Measurements from ENCODE around the gene JUNB. TPM values are rescaled to one million over a fixed set of nuclear protein-coding genes. Genes with fewer than 3 reads are reported as not detected.

JUNB gene
- total and polyA plus RNA-seq, 2 of the 13 experiments (the other 11 are each of a cell fraction or from before 2014, with no cell fraction given), result 7.7 to 8.2 TPM

GRCh38 chr19:12841094-12841493 lies 49.8 kb downstream of the JUNB start:
- H3K79me2 ChIP-seq (ENCODE audit: insufficient read depth, low read length), result no peaks in the 10 kb centered on the region
- in situ Hi-C loops (cut with HindIII; ENCODE audit: extremely low pct_ligation_motif_present, low pct_unique_long_range_greater_than_20kb), result no loop called here
- peaks cover 22% of the 10 kb centered on the region for H3K4me1 ChIP-seq (ENCODE audit: insufficient read depth, low read length)
- 70% methylated on average over 29 of the region's 29 CpGs for WGBS (ENCODE audit: low lambda C conversion rate)
- H3K4me2 ChIP-seq (ENCODE audit: low read depth, low read length), result 0 out of 2 replicates have a peak overlapping the region, but pooled peaks have one; percentile 10
- peak; percentile 24; the same call in 1 of the 2 replicates for TF ChIP-seq RFX1 (IDR thresholded peaks at IDR 0.05)
- no peak for TF ChIP-seq ZHX2 (IDR thresholded peaks at IDR 0.05; ENCODE audit: low read depth)
- no peak for TF ChIP-seq ZHX2 (CRISPR knock-in tag; IDR thresholded peaks at IDR 0.05; ENCODE audit: borderline replicate concordance)
- ChIA-PET POLR2A (no interaction called here), CTCF (ENCODE audit: low intra/inter-chr PET ratio, low total read pairs) (no interaction called here)
- no peaks in the 10 kb centered on the region; a peak in 1 of 5 replicates for H3K27me3 ChIP-seq (ENCODE audit: control insufficient read depth in 1 of 2, insufficient read depth in 2 of 2, low read length in 2 of 2)
- intact Hi-C loops (cut with micrococcal nuclease; ENCODE audit: unreplicated experiment), result no loop called here
- no peak overlapping the region for H2AFZ ChIP-seq (ENCODE audit: low read length)
- H4K20me1 ChIP-seq (ENCODE audit: insufficient read depth, low read length), result no peaks in the 10 kb centered on the region
- DNase-seq (ENCODE audit: low spot score) (no peak), FAIRE-seq (no peak), ATAC-seq (no peak)
- H3K9ac ChIP-seq (ENCODE audit: insufficient read depth, low read depth, low read length), result no peak overlapping the region
- no TSS peak for BruUV-seq (replicated peaks)
- no peaks in the 10 kb centered on the region for H3K9me3 ChIP-seq (ENCODE audit: low read length)
- no peak overlapping the region for H3K27ac ChIP-seq (ENCODE audit: extremely low read length, insufficient read depth, low read length)
- H3K4me3 ChIP-seq (replicated peaks in 1 of 3; ENCODE audit: insufficient read depth in 1 of 3, low read depth in 2 of 3, low read length in 3 of 3), result peak overlapping the region in 1 of 3 experiments; percentile 26; a peak in 1 of 6 replicates
- H3K36me3 ChIP-seq (replicated peaks in 1 of 2; ENCODE audit: control insufficient read depth in 1 of 2, insufficient read depth in 2 of 2, low read length in 2 of 2), result no peaks in the 10 kb centered on the region

Data from HepG2 (cell line).